ENCODE measurements around the gene CCDC63.
"Not testable (repeated sequence)": the region's sequence is repeated elsewhere in the genome, so short reads cannot be mapped to it uniquely, and the experiment has no call there.

CCDC63 gene

DNA sequence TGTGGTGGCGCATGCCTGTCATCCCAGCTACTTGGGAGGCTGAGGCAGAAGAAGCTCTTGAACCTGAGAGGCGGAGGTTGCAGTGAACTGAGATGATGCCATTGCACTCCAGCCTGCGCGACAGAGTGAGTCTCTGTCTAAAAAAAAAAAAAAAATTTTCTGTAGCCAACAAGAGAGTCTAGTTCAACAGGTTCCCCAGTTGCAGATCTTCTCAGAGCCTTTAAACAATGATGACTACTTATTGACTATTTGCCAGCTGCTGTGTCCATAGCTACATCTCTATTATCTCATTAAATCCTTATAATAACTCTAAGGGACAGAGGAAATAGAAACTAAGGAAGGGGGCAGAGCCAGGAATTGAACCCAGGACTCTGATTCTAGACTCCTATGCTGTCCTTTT lies 88.8 kb downstream of the CCDC63 start:
- DNase-seq (ENCODE audit: low read depth in 1 of 2, low spot score in 1 of 2), result no peak
- in situ Hi-C loops (cut with HindIII; ENCODE audit: low pct_unique_long_range_greater_than_20kb, low sequenced_read_pairs), result no loop called here
- no peak for TF ChIP-seq JUND (IDR thresholded peaks at IDR 0.05; ENCODE audit: low read depth)

DNA sequence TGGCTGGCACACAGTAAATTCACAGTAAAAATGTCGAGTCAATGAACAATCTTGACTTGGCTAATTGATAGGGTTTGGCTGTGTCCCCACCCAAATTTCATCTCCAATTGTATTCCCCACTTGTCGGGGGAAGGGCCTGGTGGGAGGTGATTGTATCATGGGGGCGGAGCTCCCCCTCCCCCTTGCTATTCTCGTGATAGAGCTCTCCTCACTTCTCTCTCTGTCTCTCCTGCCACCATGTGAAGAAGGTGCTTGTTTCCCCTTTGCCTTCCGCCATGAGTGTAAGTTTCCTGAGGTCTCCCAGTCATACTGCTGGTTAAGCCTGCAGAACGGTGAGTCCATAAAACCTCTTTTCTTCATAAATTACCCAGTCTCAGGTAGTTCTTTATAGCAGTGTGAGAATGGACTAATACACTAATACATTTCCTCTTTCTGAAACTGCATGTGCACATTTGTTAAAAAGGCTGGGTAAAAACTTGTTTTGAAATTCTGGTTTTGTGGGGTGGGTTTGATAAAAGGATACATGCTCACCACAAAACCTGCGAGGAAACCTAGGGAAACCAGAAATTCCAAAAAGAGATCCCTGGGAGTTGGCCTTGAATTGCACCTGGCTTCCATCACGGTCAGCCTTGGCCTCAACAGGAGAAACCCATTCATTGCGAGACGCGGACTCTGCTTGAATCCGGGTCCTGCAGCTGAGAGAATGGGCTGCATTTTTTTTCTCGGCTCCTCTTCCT lies 89.7 kb downstream of the CCDC63 start:
- TF ChIP-seq JUND (IDR thresholded peaks at IDR 0.05; ENCODE audit: low read depth), result no peak
- in situ Hi-C loops (cut with HindIII; ENCODE audit: low pct_unique_long_range_greater_than_20kb, low sequenced_read_pairs), result no loop called here
- DNase-seq (ENCODE audit: low read depth in 1 of 2, low spot score in 1 of 2), result no peak

DNA sequence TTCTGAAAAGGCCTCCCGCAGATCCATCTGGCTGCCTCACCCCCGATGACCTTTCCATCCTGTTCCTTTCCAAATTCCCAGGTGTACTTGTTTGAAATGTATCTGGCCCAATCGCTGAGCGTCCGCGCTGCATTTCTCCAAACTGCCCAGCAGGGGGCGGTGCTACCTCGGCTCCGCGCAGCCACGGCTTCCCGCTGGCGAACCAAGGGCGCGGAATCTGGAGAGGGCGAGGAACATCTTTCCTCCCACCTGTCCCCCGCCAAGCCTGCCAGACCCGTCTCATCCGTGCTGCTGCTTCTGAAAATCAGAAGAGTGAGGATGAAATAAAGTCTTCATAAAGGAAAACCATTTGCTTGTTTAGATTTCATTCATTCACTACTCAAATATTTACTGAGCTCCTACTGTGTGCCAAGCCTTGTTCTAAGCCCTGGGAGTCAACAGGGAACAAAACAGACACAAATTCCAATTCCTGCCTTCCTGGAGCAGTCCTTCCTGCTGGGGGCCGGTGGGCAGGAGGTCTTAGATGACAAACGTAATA lies 90.4 kb downstream of the CCDC63 start:
- TF ChIP-seq JUND (IDR thresholded peaks at IDR 0.05; ENCODE audit: low read depth), result no peak
- peak; percentile 64 to 87 for DNase-seq (ENCODE audit: low read depth in 1 of 2, low spot score in 1 of 2)
- in situ Hi-C loops (cut with HindIII; ENCODE audit: low pct_unique_long_range_greater_than_20kb, low sequenced_read_pairs), result no loop called here

DNA sequence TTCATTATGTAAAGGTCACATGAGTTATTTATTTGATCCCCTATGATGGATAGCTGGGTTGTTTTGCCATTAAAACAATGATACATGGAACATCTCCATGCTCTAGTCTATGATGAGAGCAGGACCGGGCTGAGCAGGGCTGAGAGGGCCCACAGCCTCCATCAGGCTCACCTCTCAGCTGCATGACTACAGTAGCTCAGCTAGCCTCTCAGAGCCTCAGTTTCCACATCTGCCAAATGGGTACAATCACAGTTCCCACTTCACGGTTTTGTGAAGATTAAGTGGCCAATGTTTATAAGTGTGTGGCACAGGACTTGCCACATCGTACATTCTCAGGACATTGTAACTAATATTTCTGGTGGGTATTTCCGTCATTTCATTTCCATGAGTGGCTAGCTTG lies 93.5 kb downstream of the CCDC63 start:
- in situ Hi-C loops (cut with HindIII; ENCODE audit: low pct_unique_long_range_greater_than_20kb, low sequenced_read_pairs), result no loop called here
- DNase-seq (ENCODE audit: low read depth in 1 of 2, low spot score in 1 of 2), result no peak
- TF ChIP-seq JUND (IDR thresholded peaks at IDR 0.05; ENCODE audit: low read depth), result no peak

DNA sequence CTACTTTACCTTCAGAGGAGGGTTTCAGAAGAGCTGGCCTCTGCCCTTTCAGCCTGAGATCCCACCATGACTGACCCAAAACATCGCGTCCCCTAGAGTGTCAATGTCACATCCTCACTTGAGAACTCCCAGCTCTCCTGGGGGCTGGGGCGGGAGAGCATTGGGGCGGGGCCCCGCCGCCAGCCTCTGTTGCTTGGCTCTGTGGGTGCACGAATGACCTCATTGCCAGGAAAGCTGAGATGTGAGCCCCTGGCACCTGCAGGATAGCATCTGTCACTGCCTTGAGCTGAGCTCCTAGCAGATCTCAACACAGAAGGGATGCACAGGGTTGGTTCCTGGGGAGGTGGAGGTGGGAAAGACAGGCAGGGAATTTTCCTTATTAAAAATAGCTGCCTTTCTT lies 94.1 kb downstream of the CCDC63 start:
- DNase-seq (ENCODE audit: low read depth in 1 of 2, low spot score in 1 of 2), result no peak
- TF ChIP-seq JUND (IDR thresholded peaks at IDR 0.05; ENCODE audit: low read depth), result no peak
- in situ Hi-C loops (cut with HindIII; ENCODE audit: low pct_unique_long_range_greater_than_20kb, low sequenced_read_pairs), result no loop called here

DNA sequence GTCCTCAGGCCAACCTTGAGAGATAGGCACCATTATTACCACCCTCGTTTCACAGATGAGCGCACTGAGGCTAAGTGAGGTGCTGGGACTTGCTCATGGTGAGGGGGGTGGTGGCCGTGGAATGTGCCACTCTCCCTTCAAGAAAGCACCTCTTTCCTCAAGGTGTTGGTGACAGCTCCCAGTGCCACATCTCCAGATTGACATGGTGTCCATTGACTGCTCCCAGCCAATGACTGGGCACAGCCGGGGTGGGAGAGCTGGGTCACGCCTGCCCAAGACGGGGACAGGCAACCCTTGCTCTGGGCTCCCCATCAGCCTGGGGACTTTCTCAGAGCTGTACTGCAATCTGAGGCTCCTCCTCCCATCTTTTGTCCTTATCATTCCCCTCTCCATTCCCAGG lies 94.6 kb downstream of the CCDC63 start:
- DNase-seq (ENCODE audit: low read depth in 1 of 2, low spot score in 1 of 2), result no peak
- in situ Hi-C loops (cut with HindIII; ENCODE audit: low pct_unique_long_range_greater_than_20kb, low sequenced_read_pairs), result no loop called here

DNA sequence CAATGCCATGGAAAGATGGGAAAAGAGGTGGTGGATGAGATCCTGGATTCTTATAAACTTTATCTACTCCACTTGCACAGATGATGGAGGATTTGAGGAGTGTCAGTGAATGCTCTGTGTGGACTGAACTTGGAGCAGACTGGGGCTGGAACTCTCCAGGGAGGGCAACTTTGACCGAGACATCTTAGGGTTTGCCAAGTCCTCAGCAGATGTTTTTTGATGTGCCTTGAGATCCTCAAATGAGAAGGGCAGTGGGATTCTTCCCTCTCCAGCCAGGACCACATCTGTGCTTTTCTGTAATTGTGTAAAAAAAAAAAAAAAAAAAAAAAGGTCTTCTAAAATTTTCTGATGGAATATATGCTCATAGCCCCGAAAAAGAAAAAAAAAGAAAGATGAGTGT lies 96.6 kb downstream of the CCDC63 start:
- DNase-seq (ENCODE audit: low read depth in 1 of 2, low spot score in 1 of 2), result no peak
- no peak for TF ChIP-seq JUND (IDR thresholded peaks at IDR 0.05; ENCODE audit: low read depth)
- in situ Hi-C loops (cut with HindIII; ENCODE audit: low pct_unique_long_range_greater_than_20kb, low sequenced_read_pairs), result no loop called here

More for the DNA sequence above, 94.6 kb downstream of the CCDC63 start:
- TF ChIP-seq JUND (IDR thresholded peaks at IDR 0.05; ENCODE audit: low read depth), result no peak

DNA sequence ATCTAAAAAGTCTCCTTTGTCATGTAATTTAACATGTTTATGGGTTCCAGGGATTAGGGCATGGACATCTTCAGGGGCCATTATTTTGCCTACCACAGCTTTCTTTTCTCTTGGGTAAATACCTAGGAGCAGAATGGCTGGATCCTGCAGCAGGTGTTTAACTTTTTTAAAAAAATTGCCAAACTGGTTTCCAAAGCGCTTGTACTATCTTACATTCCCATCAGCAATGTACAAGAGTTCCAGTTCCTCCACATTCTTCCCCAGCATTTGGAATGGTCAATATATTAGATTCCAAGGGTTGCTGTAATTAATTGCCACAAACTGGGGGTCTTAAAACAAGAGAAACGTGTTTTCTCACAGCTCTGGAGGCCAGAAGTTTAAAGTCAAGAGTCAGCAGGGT lies 101.3 kb downstream of the CCDC63 start:
- in situ Hi-C loops (cut with HindIII; ENCODE audit: low pct_unique_long_range_greater_than_20kb, low sequenced_read_pairs), result no loop called here
- peak; percentile 84 for TF ChIP-seq JUND (IDR thresholded peaks at IDR 0.05; ENCODE audit: low read depth)
- DNase-seq (ENCODE audit: low read depth in 1 of 2, low spot score in 1 of 2), result peak in 1 of 2 experiments; percentile 98

DNA sequence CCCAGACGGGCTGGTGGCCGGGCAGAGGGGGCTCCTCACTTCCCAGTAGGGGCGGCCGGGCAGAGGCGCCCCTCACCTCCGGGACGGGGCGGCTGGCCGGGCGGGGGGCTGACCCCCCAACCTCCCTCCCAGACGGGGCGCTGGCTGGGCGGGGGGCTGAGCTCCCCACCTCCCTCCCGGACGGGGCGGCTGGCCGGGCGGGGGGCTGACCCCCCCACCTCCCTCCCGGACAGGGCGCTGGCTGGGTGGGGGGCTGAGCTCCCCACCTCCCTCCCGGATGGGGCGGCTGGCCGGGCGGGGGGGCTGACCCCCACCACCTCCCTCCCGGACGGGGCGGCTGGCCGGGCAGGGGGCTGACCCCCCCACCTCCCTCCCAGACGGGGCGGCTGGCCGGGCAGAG lies 103.7 kb downstream of the CCDC63 start:
- DNase-seq (ENCODE audit: low read depth in 1 of 2, low spot score in 1 of 2); in situ Hi-C loops (cut with HindIII; ENCODE audit: low pct_unique_long_range_greater_than_20kb, low sequenced_read_pairs): not testable (repeated sequence)

DNA sequence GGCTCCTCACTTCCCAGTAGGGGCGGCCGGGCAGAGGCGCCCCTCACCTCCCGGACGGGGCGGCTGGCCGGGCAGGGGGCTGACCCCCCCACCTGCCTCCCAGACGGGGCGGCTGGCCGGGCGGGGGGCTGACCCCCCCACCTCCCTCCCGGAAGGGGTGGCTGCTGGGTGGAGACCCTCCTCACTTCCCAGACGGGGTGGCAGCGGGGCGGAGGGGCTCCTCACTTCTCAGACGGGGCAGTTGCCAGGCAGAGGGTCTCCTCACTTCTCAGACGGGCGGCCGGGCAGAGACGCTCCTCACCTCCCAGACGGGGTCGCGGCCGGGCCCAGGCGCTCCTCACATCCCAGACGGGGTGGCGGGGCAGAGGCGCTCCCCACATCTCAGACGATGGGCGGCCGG lies 104.1 kb downstream of the CCDC63 start:
- DNase-seq (ENCODE audit: low read depth in 1 of 2, low spot score in 1 of 2); in situ Hi-C loops (cut with HindIII; ENCODE audit: low pct_unique_long_range_greater_than_20kb, low sequenced_read_pairs): not testable (repeated sequence)
